BE2C (cell line): ENCODE results near the gene GNPDA2.

ENCODE experiments used
- DNase-seq: peaks from one replicate; pipeline ENCODE4 v3.0.0-alpha.2; 2020
- H3K27me3 ChIP-seq: fragments of 250-450 bp; sonication (Bioruptor Pico); 2 replicates; pipeline ENCODE4 v1.5.1; 2020; ENCODE audit warnings: mild to moderate bottlenecking
- H3K36me3 ChIP-seq: fragments of 250-450 bp; sonication (Bioruptor Pico); 2 replicates; pipeline ENCODE4 v1.5.1; 2020; ENCODE audit warnings: mild to moderate bottlenecking
- H3K4me1 ChIP-seq: fragments of 250-450 bp; sonication (Bioruptor Pico); 2 replicates; pipeline ENCODE4 v1.5.1; 2020
- H3K4me3 ChIP-seq: 2 replicates; pipeline ENCODE4 v1.5.1; 2011; ENCODE audit warnings: low read depth, low read length
- H3K9me3 ChIP-seq: fragments of 250-450 bp; sonication (Bioruptor Pico); 2 replicates; pipeline ENCODE4 v1.5.1; 2020
- TF ChIP-seq, protein P1 (sequence below): IDR thresholded peaks from 2 replicates; pipeline ENCODE4 v1.5.1; 2012; ENCODE audit warnings: mild to moderate bottlenecking, low read depth, low read length

GNPDA2 gene

DNA sequence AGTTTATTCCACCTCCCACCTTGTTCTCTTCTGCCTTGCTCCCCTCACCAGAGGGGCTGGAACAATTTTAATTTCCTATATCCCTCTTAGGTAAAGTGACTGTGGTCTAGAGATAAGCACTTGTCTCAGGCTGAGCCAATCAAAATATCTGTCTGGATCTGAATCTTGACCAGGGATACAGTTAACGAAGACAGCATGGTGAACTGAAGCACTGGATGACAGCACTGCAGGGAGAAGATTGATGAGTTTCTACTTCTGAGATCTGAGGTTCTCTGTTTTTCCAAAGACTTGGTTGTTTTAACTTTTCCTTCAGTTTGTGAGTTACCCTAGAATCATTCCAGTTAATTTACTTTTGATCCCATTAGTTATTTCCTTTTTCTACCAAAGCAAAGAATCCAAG lies 13.2 kb downstream of the GNPDA2 start:
- Histone ChIP-seq H3K36me3 (peaks cover 7% of the 10 kb centered on the region), H3K4me3 (no peak overlapping the region), H3K4me1 (no peaks in the 10 kb centered on the region), H3K9me3 (no peaks in the 10 kb centered on the region), H3K27me3 (no peaks in the 10 kb centered on the region)
- DNase-seq, result no peak
- TF ChIP-seq, protein P1, sequence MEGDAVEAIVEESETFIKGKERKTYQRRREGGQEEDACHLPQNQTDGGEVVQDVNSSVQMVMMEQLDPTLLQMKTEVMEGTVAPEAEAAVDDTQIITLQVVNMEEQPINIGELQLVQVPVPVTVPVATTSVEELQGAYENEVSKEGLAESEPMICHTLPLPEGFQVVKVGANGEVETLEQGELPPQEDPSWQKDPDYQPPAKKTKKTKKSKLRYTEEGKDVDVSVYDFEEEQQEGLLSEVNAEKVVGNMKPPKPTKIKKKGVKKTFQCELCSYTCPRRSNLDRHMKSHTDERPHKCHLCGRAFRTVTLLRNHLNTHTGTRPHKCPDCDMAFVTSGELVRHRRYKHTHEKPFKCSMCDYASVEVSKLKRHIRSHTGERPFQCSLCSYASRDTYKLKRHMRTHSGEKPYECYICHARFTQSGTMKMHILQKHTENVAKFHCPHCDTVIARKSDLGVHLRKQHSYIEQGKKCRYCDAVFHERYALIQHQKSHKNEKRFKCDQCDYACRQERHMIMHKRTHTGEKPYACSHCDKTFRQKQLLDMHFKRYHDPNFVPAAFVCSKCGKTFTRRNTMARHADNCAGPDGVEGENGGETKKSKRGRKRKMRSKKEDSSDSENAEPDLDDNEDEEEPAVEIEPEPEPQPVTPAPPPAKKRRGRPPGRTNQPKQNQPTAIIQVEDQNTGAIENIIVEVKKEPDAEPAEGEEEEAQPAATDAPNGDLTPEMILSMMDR, result no peak

GRCh38 chr4:44704673-44705072 lies 21.7 kb downstream of the GNPDA2 start:
- no peak for DNase-seq
- Histone ChIP-seq H3K4me3 (no peak overlapping the region), H3K4me1 (peaks cover 6% of the 10 kb centered on the region; the same call in 1 of the 2 replicates), H3K27me3 (no peaks in the 10 kb centered on the region), H3K9me3 (no peaks in the 10 kb centered on the region), H3K36me3 (peaks cover 19% of the 10 kb centered on the region)
- TF ChIP-seq, protein P1, result no peak

- H3K27me3 ChIP-seq, result no peaks in the 10 kb centered on the region
- peaks cover 9% of the 10 kb centered on the region; the same call in 1 of the 2 replicates for H3K4me1 ChIP-seq
- H3K36me3 ChIP-seq, result peaks cover 45% of the 10 kb centered on the region
- no peaks in the 10 kb centered on the region for H3K9me3 ChIP-seq
- TF ChIP-seq, protein P1, result no peak
- H3K4me3 ChIP-seq, result no peak overlapping the region
- no peak for DNase-seq
Measured at GRCh38 chr4:44701037-44701436, 25.3 kb downstream of the GNPDA2 start.

DNA sequence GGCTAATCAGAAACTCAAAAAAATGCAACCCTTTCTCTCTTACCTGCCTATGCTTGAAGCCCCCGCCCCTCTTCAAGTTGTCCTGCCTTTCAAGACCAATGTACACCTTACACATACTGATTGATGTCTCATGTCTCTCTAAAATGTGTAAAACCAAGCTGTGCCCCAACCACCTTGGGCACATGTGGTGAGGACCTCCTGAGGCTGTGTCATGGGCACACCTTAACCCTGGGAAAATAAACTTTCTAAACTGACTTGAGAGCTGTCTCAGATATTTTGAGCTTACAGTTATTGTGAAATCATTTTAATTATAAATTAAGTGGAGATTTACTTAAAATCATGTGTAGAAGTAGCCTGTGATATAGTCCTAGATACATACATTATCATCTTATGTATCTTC lies 25.9 kb downstream of the GNPDA2 start:
- peaks cover 51% of the 10 kb centered on the region for H3K36me3 ChIP-seq
- no peak overlapping the region for H3K4me3 ChIP-seq
- H3K4me1 ChIP-seq, result peaks cover 7% of the 10 kb centered on the region; the same call in 1 of the 2 replicates
- TF ChIP-seq, protein P1, result no peak
- no peaks in the 10 kb centered on the region for H3K9me3 ChIP-seq
- no peak for DNase-seq
- H3K27me3 ChIP-seq, result no peaks in the 10 kb centered on the region

DNA sequence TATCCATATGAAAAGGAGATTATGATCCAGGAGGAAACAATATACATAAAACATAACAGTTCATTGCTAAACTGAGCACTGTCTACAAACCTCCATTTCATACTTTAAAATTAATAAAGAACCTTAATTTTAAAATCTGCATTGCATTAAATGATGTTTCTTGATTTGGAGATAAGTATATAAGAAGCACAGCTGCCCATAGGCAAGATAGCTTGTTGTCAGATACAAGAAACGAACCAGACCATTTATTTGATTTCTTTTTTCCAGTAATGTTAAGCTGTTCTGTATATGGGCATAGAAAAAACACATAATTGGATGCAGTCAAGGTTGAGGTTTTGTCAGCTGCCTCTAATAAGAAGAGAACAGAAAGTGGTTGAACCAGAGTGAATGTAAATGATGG lies 41.7 kb downstream of the GNPDA2 start:
- TF ChIP-seq, protein P1, result no peak
- DNase-seq, result no peak
- Histone ChIP-seq H3K4me3 (no peak overlapping the region), H3K27me3 (no peaks in the 10 kb centered on the region), H3K4me1 (no peaks in the 10 kb centered on the region), H3K36me3 (peaks cover 48% of the 10 kb centered on the region), H3K9me3 (no peaks in the 10 kb centered on the region)

DNA sequence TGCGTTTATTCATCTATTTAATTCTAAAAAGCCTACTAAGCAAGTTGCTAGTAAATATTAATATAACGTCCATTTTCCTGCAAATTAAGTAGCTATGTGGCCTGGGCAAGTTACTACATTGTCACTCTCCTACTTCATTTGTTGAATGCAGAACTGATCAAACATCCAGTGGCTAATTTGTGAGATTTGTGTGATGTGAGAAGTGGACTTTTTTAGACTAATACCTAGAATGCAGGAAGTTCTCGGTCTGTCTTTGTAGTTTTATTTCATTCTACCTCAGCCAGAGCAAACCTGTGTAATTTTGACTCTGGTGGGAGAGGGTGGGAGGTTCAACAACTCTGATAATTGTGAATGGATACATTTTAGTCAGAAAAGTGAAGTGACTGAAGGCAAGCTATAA lies 47.3 kb downstream of the GNPDA2 start:
- Histone ChIP-seq H3K36me3 (peaks cover 15% of the 10 kb centered on the region), H3K9me3 (no peaks in the 10 kb centered on the region), H3K4me3 (peak overlapping the region; percentile 86), H3K27me3 (no peaks in the 10 kb centered on the region), H3K4me1 (no peaks in the 10 kb centered on the region)
- no peak for DNase-seq
- TF ChIP-seq, protein P1, result no peak
